ENCODE results near the gene HTR4. TPM values are rescaled to one million over a fixed set of nuclear protein-coding genes. Genes with fewer than 3 reads are reported as not detected.

HTR4 gene
- total and polyA plus RNA-seq, 2 of the 4 experiments (the other 2 are of a cell fraction), result not detected

DNA sequence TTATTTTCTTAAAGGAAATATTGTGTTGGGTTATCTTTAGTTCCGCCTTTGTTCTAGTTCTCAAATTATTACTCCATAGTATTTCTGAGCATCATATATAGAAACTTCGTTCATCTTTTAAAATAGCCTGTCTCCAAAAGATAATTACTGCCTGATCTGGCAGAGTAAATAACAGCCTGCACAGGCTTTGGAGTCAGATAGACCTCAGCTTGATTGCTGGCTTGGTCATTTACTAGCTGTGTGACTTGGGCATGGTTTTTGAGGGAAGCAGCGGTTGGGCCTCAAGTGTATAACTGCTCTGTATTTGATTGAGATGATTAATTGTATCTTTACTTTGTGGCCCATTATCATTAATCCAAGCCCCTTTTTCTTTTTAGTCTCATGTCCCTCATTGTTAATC lies 220.5 kb downstream of the HTR4 start:
- Histone ChIP-seq H2BK20ac (ENCODE audit: low read depth, low read length) (no peak overlapping the region), H3K9me1 (ENCODE audit: insufficient read depth, low read length) (no peaks in the 10 kb centered on the region), H3K79me1 (ENCODE audit: low read depth in 1 of 2, low read length in 2 of 2) (peaks cover 5 to 7% of the 10 kb centered on the region in 2 experiments; a peak in 2 of 4 replicates), H4K20me1 (ENCODE audit: insufficient read depth, low read length) (no peaks in the 10 kb centered on the region), H2AFZ (replicated peaks; ENCODE audit: low read length, poor library complexity) (no peak overlapping the region), H3K9ac (ENCODE audit: low read depth, low read length) (no peak overlapping the region), H3K27ac (ENCODE audit: insufficient read depth, low read length) (no peak overlapping the region), H4K91ac (ENCODE audit: insufficient read depth, low read depth, low read length) (no peak overlapping the region), H4K5ac (ENCODE audit: low read depth, low read length) (no peak overlapping the region), H3K14ac (replicated peaks; ENCODE audit: low read depth, low read length) (no peak overlapping the region), H3K56ac (ENCODE audit: extremely low read depth, insufficient read depth, low read length) (no peak overlapping the region), H3K18ac (ENCODE audit: low read depth, low read length) (no peak overlapping the region), H3K4me1 (ENCODE audit: control insufficient read depth, insufficient read depth, low read length) (no peaks in the 10 kb centered on the region), H3K36me3 (ENCODE audit: control insufficient read depth, insufficient read depth, low read length) (peaks cover 12% of the 10 kb centered on the region), H2BK15ac (ENCODE audit: low read depth, low read length) (no peak overlapping the region), H3K4me3 (ENCODE audit: insufficient read depth, low read depth, low read length) (no peak overlapping the region), H2AK9ac (replicated peaks; ENCODE audit: low read depth, low read length, poor library complexity) (no peak overlapping the region), H2AK5ac (ENCODE audit: low read depth, low read length) (no peak overlapping the region), H4K8ac (ENCODE audit: low read depth in 2 of 2, low read length in 2 of 2) (no peak overlapping the region), H3K4ac (ENCODE audit: low read depth, low read length) (no peak overlapping the region), H3K9me3 (ENCODE audit: control insufficient read depth, insufficient read depth, low read length) (no peaks in the 10 kb centered on the region), H3K4me2 (ENCODE audit: low read depth, low read length) (no peak overlapping the region), H2BK120ac (ENCODE audit: low read depth, low read length) (no peak overlapping the region), H3K23ac (ENCODE audit: low read depth, low read length) (no peak overlapping the region), H3K27me3 (ENCODE audit: control insufficient read depth, insufficient read depth, low read length) (no peaks in the 10 kb centered on the region), H2BK5ac (ENCODE audit: low read depth, low read length, poor library complexity, severe bottlenecking) (no peak overlapping the region)
- intact Hi-C loops (cut with micrococcal nuclease) (loop anchor here (5.0 kb wide), 1 partner anchor 37 kb away; no protein-coding TSS in a partner anchor), dilution Hi-C loops (cut with HindIII; ENCODE audit: low sequenced_read_pairs, unreplicated experiment) (no loop called here), in situ Hi-C loops (cut with MboI; ENCODE audit: low sequenced_read_pairs) (loop anchor here (25.0 kb wide), 1 partner anchor 803 kb away; no protein-coding TSS in a partner anchor)
- WGBS, 2 experiments (ENCODE audit: extremely low coverage in 2 of 2, insufficient read length in 1 of 2), result no CpG with 5 or more reads among the region's 3 CpGs
- ATAC-seq (ENCODE audit: low read depth) (no peak), DNase-seq (no peak)
- no peak for TF ChIP-seq SMC3 (IDR thresholded peaks at IDR 0.05; ENCODE audit: low read depth, low read length)
- TF ChIP-seq NFE2L2 (IDR thresholded peaks at IDR 0.05; ENCODE audit: low read depth, low read length), result no peak
- TF ChIP-seq FOS (IDR thresholded peaks at IDR 0.05; ENCODE audit: low read depth, low read length), result no peak
- no peak for TF ChIP-seq BHLHE40 (IDR thresholded peaks at IDR 0.05; ENCODE audit: low read depth, low read length)
- no peak for TF ChIP-seq RFX5 (IDR thresholded peaks at IDR 0.05; ENCODE audit: low read depth, low read length)
- no peak for TF ChIP-seq MAZ (IDR thresholded peaks at IDR 0.05; ENCODE audit: borderline replicate concordance, low read depth, low read length)
- no peak for TF ChIP-seq MXI1 (IDR thresholded peaks at IDR 0.05; ENCODE audit: borderline replicate concordance, low read depth, low read length)
- TF ChIP-seq MAFK (IDR thresholded peaks at IDR 0.05; ENCODE audit: low read depth, low read length), result no peak
- CTCF ChIA-PET, result no interaction called here
- POLR2A ChIA-PET (ENCODE audit: unreplicated experiment), result no interaction called here
- no TSS peak for BruUV-seq (replicated peaks)

Other genes with a start within 250 kb of the HTR4 start
- 3.4 and 4.4 TPM in 2 replicates for gene ADRB2, start 172.1 kb upstream of the HTR4 start, total RNA-seq (2012; rRNA removed)
- gene ADRB2, start 172.1 kb upstream of the HTR4 start, polyA plus RNA-seq (2012; rRNA removed), result 1.6 and 2.7 TPM in 2 replicates

All from IMR-90 (cell line).